Measurements from ENCODE around the gene ISL2.

DNA sequence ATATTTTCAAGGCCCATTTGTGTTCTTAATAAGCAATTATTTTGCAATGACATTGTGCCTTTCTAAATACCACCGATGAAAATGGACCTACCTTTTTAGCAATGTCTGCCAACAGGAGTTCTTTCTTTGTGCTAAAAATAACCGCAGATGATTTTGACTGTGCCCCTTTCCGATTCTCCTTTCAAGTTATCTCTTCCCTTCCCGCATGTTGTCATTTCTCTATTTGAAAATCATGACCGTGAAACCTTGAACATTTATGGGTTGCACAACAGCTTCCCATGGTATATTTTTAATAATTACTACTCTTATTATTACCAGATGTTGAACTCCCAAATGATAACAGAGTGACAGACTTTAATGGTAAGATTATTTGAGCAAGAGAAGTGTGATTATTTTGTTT lies 15.0 kb upstream of the ISL2 start:
- TF ChIP-seq EZH2phosphoT487 (IDR thresholded peaks at IDR 0.05; ENCODE audit: borderline replicate concordance, low read depth, low read length), result no peak
- TF ChIP-seq, protein P1, sequence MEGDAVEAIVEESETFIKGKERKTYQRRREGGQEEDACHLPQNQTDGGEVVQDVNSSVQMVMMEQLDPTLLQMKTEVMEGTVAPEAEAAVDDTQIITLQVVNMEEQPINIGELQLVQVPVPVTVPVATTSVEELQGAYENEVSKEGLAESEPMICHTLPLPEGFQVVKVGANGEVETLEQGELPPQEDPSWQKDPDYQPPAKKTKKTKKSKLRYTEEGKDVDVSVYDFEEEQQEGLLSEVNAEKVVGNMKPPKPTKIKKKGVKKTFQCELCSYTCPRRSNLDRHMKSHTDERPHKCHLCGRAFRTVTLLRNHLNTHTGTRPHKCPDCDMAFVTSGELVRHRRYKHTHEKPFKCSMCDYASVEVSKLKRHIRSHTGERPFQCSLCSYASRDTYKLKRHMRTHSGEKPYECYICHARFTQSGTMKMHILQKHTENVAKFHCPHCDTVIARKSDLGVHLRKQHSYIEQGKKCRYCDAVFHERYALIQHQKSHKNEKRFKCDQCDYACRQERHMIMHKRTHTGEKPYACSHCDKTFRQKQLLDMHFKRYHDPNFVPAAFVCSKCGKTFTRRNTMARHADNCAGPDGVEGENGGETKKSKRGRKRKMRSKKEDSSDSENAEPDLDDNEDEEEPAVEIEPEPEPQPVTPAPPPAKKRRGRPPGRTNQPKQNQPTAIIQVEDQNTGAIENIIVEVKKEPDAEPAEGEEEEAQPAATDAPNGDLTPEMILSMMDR (conservative IDR thresholded peaks at IDR 0.05; ENCODE audit: low read length), result no peak

Measured in OCI-LY7 (cell line).